Amniotic epithelial cell (primary cell): ENCODE results near the gene SPATA9.

Source experiments
- DNase-seq: peaks from one replicate; pipeline ENCODE4 v3.0.0-alpha.2; 2010; ENCODE audit warnings: low read depth

SPATA9 gene, protein sequence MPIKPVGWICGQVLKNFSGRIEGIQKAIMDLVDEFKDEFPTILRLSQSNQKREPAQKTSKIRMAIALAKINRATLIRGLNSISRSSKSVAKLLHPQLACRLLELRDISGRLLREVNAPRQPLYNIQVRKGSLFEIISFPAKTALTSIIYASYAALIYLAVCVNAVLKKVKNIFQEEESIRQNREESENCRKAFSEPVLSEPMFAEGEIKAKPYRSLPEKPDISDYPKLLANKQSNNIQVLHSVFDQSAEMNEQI

DNA sequence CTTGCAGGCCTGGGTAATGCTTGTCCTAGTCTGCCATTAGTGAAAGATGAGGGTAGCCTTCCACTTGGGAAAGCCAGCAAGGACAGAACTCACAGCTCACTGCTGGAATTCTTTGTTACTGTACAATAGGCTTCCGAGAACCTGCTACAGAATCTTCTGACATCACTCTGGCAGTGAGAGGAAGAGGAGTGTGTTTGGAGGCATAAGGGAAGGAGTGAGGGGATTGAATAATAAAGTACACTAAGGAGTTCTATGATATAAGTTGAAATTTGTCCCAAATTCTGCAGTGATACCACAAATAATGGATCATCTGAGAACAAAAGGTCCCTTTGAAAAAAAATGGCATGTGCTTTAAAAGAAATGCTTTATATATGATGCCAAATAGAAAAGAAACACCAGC is at the start of gene SPATA9:
SPATA9 (minus strand) TSS at position 101 of the 400 bp plus-strand sequence. CDS start 137 bp downstream, outside the sequence.
- DNase-seq, result no peak

DNA sequence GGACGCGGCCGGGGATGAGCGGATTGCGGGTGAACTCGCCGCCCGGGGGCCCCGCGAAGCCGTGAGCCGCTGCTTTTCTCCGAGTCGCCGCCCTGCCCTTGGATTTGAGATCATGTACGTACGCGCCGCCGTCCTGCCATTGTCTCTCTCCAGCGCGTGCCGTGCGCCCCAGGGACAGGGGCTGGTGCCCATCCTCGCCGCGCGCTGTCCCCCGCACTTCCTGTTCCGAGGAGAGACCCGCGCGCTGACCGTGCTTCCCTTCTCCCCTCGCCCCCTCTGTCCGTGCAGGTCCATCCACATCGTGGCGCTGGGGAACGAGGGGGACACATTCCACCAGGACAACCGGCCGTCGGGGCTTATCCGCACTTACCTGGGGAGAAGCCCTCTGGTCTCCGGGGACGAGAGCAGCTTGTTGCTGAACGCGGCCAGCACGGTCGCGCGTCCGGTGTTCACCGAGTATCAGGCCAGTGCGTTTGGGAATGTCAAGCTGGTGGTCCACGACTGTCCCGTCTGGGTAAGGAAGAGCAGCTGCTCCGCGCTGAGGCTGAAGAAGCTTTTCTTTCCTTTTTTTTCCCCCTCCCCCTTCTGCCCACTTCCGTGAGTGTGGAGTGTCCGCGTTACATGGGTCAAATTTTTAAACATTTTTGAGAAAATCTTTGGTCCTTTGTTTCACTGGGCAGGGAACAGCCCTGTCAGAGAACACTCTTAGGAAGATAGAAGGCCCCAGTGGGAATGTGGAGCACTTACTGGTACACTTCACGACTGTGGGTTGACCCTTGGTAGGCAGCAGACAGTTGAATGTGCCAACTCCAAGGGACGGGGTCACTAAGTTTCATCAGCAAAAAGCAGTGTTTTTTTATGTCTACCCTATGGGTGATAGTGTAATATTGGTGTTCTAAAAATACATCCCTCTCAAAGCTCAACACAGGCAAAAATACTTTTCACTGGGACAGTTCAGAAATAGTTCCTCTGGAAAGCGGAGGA is 49.1 kb upstream of the SPATA9 start:
- no peak for DNase-seq

DNA sequence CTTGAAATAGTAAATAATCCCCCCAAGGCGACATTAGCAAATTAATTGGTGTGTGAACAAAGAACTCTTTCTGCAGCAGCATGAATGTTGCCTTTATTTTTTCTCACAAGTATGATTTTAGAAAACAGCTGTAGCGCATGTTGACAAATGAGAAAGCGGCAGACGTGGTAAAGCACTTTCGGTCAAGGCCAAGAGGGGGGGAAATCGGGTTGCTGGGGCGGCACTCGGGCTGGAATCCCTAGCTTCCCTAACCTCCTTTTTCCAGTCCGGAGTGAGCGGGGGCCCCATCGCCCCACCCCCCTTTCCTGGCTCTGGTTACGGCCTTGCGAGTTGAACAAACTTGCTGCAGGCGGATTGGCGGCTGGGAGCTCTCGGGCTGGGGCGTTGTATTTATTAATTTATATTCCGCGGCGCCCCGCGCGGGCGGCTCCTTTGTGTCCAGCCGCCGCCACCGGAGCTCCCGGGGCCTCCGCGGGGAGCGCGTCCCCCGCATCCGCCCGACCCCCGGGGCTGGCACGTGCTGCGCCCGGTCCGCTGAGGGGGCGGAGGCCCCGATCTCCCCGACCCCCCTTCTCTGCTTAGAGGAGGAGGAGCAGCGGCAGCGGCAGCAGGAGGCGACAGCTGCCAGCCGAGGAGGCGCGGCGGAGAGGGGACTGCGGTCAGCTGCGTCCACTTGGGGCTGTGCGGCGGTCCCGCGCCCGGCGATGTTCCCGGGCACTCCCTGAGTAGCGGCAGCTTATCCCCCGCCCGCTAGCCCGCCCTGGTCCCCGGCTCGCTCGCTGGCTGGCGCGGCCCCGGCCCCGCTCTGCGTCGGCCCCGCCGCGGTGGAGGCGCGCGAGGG is 48.2 kb upstream of the SPATA9 start, which contains the start of gene RHOBTB3:
RHOBTB3 (plus strand) TSS at position 607 of the 841 bp plus-strand sequence. CDS start 347 bp downstream, outside the sequence.
- peak; percentile 96 for DNase-seq

DNA sequence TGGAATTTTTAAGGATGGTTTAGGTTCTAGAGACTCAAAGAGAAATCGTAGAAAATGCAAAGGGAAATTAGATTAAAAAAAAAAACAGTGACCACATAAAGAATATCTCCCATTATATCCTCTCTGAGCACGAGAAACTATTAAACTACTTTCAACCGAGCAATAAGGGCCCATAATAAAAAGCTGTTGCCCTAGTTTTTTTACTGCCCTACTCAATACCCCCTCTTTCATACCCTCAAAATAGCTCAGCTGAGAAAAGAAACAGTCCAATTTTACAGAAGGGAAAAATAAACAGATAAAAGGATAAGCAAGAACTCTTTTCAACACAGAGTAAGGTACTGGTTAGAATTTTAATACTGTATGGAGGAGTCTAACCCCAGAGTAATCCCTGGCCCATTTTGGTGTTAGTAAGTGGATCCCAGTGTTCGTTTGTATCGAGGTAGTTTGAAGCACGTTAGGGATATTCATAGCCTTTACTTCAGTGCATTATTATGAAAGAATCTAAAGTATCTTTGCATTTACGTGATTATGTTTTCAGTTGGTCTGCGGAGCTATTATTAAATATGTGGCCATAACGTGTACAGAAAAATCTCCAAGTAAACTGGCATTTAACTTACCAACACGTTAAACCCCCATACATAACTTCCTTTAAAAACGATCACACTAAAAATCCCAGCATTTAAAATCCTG is 47.4 kb upstream of the SPATA9 start:
- DNase-seq, result no peak

DNA sequence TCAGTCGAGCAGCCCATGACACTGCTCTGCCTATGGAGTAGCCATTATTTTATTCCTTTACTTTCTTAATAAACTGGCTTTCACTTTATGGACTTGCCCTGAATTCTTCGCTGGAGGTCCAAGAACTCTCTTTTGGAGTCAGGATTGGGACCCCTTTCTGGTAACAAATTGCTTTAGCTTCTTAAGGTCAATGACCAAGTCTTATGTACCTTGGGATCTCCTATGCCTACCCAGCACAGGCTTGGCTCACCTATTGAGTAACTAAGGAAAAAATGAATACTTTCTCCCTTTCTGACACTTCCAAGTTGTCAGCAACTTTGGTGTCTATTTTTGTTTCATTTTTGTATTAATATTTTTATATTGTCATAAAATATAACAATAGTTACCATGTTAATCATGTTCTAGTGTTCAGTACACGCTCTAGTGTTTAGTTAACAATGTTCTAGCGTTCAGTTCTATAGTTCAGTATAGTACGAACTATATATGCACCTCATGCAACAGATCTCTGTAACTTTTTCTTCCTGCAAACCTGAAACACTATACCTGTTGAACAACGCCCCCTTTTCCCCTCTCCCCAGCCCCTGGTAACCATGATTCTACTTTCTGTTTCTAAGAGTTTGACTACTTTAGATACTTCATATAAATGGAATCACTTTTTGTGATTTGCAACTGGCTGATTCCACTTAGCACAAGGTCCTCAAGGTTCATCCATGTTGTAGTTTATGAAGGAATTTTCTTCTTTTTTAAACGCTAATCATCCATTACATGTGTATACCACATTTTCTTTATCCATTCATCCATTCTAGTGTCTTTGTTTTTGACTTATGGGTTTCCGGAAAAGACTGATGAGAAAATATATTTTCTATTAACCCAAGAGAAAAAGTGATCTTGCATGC is 46.6 kb upstream of the SPATA9 start:
- DNase-seq, result no peak

DNA sequence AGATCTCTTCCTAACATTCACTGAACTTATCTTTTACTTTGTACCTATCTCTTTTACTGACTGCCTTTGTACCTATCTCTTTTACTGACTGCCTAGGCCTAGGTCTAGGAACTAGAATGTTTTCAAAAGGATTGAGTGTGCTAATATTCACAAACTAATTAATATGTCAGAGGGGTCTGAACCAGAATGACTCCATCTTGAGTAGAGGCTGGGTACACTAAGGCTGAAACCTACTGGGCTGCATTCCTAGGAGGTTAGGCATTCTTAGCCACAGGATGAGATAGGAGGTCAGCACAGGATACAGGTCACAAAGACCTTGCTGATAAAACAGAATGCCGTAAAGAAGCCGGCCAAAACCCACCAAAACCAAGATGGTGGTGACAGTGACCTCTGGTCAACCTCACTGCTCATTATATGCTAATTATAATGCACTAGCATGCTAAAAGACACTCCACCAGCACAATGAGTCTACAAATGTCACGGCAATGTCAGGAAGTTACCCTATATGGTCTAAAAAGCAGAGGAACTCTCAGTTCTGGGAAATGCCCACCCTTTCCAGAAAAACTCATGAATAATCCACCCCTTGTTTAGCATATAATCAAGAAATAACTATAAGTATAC is 45.8 kb upstream of the SPATA9 start:
- no peak for DNase-seq

DNA sequence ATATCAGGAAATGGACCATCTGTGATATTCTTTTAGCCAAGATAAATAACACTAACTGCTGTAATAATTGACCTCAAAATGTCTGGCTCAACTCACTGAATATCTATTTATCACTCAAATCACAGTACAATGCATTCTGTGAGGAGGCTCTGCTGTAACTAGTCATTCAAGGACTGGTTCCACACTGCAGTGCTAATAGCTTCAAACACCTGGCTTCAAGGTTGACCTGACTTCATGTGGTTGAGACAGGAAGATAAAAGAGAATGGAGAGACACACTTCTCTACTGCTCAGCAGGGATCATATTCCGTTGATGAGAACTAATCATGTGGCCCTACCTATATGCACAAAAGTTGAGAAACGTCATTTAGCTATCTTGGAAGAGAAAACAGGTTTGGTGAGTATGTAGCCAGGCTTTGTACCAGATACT is 45.0 kb upstream of the SPATA9 start:
- no peak for DNase-seq

DNA sequence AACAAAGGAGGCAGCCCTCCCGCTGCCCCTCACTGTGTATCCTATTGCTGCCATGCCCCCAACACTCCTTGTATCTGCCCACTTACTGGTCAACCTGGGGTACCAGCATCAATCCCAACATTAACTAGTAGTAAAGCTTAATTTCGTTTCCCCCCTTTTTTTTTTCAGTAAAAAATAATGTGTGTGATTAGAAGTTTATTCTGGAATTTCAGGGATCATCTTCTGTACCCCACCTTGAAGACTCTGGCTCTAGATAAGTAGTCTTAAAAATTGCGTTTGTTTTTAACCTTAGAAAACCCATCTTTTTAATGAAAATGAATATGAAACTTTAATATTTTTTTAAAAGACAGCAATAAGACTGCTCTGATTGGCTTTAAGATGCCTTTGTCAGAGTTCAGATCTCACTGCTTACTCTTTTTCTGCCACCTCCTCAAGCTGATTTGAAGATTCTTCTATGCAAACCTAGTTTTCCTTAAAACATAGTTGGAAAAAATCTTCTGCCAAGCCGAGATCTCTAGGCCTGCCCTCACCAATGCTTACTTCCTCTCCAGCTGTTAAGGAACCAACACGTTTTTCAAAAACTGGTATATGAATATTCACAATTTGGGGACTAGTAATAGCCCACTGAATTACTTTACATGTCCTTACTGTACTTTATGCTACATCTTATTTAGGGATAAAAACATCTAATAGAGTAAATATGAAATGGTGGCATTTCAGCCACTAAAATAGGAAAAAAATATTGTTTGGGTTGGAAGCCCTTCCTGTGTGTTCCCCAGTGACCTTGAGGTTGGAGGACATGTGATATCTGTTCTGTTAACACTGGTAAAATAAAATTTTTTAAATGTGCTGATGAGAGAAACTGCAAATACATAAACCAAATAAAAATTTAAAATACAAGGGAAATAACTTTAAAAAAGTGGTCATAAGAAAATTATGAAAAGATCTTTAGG is 44.3 kb upstream of the SPATA9 start:
- no peak for DNase-seq

DNA sequence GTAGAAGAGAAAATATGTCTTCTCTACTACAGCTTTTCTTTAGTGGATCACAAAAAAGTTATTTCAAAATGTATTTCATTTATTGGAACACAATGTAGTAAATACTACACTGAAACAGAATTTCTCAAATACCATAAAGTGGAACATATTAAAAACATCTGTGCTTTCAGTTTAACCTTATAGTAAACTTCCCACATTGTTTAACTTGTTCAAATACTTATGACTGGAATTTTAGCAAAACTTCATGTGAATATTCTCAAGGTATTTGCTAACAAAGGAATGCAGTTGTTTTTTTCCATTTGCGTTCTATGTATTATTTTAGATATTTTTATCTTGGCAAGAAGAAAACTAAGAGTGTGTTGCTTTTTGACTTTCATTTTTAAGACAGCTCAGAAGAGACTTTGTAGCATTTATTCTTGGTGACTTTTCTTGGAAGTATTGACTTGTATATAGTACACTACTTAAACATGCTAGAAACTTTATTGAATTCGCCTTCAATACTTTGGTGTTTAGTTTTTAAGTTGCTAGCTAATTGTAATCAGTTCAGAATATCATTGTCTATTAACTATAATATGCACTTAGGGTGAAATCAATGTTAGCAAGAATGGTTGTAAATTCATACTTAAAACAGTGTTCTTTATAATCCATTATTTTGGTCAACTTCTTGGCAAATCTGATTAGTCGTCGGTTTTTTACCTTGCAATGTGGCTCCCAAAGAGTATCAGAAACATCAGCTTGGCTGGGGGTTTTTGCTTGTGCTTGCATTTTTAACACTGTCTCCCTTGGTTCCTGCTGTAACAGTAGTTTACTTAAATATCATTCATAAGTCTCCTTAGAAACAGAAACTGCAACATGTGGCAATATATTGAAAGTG is 43.4 kb upstream of the SPATA9 start:
- DNase-seq, result no peak

DNA sequence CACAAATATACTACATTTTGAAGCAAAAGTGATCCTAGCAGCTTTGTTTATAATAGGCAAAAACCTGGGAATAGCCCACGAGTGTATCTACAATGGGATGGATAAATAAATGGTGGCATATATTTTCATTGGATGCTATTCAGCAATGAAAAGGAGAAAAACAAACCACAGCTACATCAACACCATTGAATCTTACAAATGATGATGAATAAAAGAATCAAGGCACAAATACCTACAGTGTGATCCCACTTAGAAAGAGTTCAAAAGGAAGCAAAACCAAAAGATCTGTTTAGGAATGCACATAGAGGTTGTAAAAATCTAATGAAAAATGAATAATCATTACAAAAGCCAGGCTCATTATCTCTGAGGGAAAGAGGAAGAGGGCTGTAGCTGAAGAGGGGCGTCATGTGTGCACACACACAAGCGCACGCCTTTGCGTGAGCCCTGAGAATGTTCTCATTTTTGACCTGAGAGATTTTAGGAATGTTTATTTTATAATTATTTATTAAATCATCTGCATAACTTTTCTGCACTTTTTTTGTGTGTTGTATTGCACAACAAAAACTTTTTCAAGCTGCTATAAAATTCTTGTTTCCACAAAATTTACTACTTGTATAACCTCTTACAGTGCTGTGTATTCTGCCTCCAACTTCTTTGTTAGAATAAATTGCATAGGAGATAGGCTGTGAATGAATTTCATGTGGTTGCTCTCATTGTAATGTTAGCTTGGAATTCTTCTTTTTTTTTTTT is 42.5 kb upstream of the SPATA9 start:
- no peak for DNase-seq

DNA sequence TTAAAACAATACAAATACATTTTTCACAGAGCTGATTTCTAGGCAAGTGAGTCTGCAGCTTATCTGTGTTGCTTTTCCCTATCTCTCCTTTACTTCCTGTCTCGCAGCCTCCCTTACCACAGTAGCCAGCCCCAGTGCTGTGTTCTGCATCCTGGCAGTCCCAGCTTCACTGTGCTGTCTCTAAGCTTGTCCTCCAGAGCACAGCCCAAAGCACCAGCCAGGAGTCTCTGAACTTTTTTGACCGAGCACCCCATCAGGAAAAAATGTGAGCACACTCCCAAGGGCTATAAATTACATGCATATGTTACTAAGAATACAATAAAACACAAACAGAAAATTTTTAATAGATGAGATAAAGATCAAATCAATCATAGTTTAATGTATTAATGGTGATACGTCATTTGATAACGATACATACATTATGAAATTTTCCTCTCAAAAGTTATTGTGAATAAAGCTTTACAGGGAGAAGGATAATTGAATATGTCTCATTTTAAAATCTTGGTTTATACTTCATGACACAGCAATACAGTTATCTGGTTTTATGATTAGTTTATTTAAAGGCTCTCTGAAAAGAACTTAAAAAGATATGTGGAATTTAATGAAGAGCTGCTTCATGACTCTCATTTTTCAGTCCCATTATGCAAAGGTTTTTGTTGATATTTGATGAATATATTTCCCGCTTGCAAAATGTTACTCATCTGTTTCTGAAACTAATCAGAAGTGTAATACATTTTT is 41.0 kb upstream of the SPATA9 start:
- DNase-seq, result peak; percentile 83

DNA sequence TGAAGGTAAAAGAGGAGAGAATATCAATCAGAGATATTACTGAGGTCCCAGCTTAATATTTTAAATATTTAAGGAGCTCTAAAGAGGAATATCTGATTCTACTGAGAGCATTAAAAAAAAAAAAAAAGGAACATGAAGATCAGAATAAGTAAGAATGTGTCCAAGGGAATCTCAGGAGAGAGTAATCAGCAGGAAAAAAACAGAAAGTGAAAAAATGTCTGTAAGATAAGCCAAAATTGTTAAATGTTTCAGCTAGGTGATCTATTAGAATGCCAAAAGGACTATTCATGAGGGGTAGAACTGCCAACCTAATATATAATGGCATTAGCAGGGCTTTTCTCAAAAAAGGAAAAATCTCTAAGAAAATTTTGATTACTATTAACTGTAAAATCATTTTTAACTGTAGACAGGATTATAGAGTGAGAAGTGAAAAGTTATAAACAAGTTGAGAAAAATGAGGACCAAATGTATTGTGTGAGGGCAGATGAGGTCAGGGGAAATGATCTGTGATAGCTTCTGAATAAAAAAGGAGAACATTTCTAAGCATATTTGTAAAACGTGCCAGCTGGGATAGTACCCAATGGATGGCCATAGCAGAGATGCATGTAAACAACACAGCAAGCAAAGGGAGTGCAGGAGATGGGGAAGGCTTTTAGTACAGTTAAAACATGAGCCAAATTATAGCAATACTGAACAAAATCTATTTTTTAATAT is 38.9 kb upstream of the SPATA9 start:
- DNase-seq, result no peak

DNA sequence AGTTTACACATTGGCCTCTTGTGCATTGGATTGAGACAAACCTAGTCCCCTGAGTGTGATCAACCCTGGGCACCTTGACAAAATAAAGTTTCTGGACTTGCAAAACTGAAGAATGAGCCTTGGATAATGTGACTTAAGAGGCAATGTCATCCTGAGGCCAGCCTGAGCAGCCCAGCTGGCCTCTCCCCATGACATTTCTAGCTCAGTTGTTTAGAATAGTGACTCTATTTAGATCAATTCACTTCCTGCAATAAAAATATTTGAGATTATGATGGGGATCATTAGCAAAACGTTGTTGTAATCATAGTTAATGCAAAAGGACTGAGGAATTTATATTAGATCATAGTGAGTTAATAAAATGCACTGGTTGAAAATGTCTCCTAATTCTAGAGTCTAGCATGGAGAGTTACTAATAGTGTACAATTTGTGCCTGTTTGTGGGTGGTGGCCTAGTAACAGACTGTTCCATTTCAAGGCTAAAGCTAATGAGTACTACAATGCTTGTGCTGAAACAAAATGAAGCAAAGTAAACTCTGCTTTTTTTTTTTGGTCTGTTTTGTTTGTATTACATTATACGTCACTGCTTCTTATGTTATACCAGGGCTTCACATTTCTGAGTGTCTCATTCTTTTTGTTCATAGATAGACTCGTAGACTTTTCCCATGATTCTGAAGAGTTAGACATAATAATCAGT is 37.4 kb upstream of the SPATA9 start:
- no peak for DNase-seq

DNA sequence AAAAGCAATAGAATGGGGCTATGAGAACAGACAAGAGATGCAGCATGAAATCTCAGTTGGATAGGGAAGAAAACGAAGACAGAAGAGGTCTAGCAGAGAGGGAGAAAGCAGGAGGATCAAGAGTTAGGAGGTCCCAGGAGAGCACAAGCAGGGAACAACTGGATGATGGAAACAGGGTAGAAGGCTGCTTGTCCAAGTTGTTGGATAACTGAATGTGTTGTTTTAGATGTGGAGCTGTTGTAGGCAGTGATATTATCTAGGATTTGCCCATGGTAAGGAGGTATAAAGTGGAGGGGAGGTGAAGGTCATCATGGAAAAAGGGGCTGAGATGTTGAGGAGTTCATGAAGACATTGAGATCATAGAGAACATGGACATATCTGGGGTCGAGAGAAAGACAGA is 35.9 kb upstream of the SPATA9 start:
- DNase-seq, result no peak

DNA sequence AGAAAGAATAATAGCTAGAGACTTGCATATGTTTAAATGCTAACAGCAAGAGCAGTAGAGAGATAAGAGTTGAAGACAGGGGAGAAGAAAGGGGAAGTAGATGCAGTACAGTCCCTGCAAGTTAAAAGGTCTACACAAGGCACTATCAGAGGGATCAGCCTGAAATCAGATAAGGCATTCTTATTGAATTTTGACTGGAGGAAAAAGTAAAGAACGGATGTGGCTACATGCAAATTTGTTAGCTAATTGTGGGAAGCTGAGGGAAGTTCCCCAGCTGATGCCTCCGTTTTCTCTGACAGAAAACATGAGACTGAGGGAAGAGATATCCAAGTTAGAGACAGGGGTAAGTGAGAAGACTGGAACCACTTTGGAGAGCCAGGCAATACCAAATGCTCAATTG is 35.4 kb upstream of the SPATA9 start:
- DNase-seq, result peak; percentile 66
